Measurements from ENCODE around the gene TAF5L. TPM values are rescaled to one million over a fixed set of nuclear protein-coding genes. Genes with fewer than 3 reads are reported as not detected.
A peak's percentile ranks its signal among the peaks of the same experiment; 100 is the strongest.

TAF5L gene
- total RNA-seq, 4 donors from 2014 or later, result 20.5 to 30.4 (median 24.6) TPM

DNA sequence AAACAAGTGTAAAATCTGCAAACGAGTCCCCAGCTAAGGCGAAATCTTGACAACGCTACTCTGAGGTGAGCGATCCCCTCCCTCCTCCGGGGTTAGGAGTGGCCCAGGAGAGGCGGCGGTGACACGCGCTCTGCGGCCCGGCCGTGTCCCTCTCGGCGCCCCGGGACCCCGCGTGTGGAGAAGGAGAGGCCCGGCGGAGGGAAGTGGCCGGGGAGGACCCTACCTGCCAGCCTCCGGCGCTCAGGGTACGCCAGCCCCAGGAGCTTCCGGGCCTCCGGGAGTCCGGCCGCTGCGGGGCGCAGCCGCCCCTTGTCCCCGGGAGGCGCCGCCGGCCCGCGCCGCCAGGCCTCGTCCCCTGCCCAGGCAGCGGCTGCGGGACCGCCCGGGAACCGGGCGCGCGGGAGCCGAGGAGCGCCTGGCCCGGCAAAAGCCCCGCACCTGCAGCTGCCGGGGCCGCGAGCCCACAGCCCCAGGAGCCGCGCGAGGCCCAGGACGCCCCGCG is 68.0 kb downstream of the TAF5L start:
- Histone ChIP-seq H3K4me1 (peaks cover under 1 to 60% (median 31%) of the 10 kb centered on the region in 3 donors), H3K36me3 (no peaks in the 10 kb centered on the region), H3K4me3 (peak overlapping the region; percentile 76 to 97), H3K27me3 (no peaks in the 10 kb centered on the region), H3K9me3 (no peaks in the 10 kb centered on the region), H3K27ac (peak overlapping the region; percentile 89 to 98 (median 96))
- peak; percentile 32 for ATAC-seq
- WGBS, 2 donors (ENCODE audit: low coverage in 1 of 2), result 0% methylated on average over 3 of the region's 59 CpGs
- TF ChIP-seq, protein P1, sequence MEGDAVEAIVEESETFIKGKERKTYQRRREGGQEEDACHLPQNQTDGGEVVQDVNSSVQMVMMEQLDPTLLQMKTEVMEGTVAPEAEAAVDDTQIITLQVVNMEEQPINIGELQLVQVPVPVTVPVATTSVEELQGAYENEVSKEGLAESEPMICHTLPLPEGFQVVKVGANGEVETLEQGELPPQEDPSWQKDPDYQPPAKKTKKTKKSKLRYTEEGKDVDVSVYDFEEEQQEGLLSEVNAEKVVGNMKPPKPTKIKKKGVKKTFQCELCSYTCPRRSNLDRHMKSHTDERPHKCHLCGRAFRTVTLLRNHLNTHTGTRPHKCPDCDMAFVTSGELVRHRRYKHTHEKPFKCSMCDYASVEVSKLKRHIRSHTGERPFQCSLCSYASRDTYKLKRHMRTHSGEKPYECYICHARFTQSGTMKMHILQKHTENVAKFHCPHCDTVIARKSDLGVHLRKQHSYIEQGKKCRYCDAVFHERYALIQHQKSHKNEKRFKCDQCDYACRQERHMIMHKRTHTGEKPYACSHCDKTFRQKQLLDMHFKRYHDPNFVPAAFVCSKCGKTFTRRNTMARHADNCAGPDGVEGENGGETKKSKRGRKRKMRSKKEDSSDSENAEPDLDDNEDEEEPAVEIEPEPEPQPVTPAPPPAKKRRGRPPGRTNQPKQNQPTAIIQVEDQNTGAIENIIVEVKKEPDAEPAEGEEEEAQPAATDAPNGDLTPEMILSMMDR (IDR thresholded peaks at IDR 0.05), result peak in 2 of 4 experiments; percentile 15 to 45
- no peak for TF ChIP-seq POLR2AphosphoS5 (IDR thresholded peaks at IDR 0.05)
- TF ChIP-seq POLR2A (IDR thresholded peaks at IDR 0.05), result no peak
- TF ChIP-seq EP300 (IDR thresholded peaks at IDR 0.05), result no peak

DNA sequence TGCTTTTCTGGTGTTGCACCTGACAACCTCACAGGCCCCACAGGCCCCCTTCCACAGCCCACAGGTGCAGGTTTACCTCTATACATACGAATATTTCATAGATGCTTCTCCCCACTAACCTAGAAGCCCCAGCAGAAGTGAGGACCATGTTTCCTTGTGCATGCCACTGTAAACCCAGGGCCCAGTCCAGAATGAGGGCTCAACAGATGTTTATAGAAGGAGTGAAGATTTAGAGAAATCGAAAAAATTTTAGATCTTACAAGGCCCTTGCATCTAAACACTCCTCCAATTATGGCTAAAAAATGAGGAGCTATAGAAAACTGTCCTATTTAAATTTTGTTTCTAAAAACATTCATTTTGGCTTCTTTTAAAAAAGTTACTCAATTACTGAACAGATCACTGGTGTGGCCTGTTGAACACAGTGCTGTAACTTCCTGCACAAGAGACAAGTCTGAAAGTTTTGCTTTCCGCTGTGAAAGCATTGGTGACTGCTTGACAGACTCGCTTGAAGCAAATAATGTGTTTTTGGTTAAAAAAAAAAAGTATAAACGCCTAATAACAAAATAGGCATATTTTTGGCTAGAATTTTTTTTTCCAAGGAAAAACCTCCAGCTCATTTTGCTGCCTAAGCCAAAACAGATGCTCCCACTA is 68.6 kb downstream of the TAF5L start:
- no peak for ATAC-seq
- TF ChIP-seq POLR2AphosphoS5 (IDR thresholded peaks at IDR 0.05) (no peak), POLR2A (IDR thresholded peaks at IDR 0.05) (no peak), EP300 (IDR thresholded peaks at IDR 0.05) (no peak)
- TF ChIP-seq, protein P1 (IDR thresholded peaks at IDR 0.05), result no peak
- H3K9me3 ChIP-seq, result no peaks in the 10 kb centered on the region
- H3K4me3 ChIP-seq, result peak overlapping the region; percentile 76 to 97
- 14 to 24% methylated on average over 5 of the region's 5 CpGs for WGBS, 2 donors (ENCODE audit: low coverage in 1 of 2)
- peak overlapping the region; percentile 89 to 98 (median 96) for H3K27ac ChIP-seq
- H3K36me3 ChIP-seq, result no peaks in the 10 kb centered on the region
- H3K27me3 ChIP-seq, result no peaks in the 10 kb centered on the region
- peaks cover 0 to 64% (median 31%) of the 10 kb centered on the region in 3 donors for H3K4me1 ChIP-seq

GRCh38 chr1:229554886-229555621 is 70.9 kb downstream of the TAF5L start:
- peaks cover 0 to 86% (median 31%) of the 10 kb centered on the region in 3 donors for H3K4me1 ChIP-seq

GRCh38 chr1:229553621-229554130 is 72.2 kb downstream of the TAF5L start:
- WGBS, 2 donors (ENCODE audit: low coverage in 1 of 2), result 81 to 88% methylated on average over 3 to 7 of the region's 7 CpGs
- Histone ChIP-seq H3K4me1 (peaks cover 0 to 81% (median 27%) of the 10 kb centered on the region in 3 donors), H3K27me3 (no peaks in the 10 kb centered on the region), H3K27ac (peak overlapping the region in 1 of 4 donors; percentile 7), H3K9me3 (no peaks in the 10 kb centered on the region), H3K4me3 (no peak overlapping the region), H3K36me3 (peaks cover 0 to 6% of the 10 kb centered on the region in 2 donors)
- TF ChIP-seq, protein P1 (IDR thresholded peaks at IDR 0.05), result no peak
- TF ChIP-seq POLR2AphosphoS5 (IDR thresholded peaks at IDR 0.05) (no peak), EP300 (IDR thresholded peaks at IDR 0.05) (no peak), POLR2A (IDR thresholded peaks at IDR 0.05) (no peak)
- ATAC-seq, result no peak

More at GRCh38 chr1:229554886-229555621, 70.9 kb downstream of the TAF5L start:
- 74 to 81% methylated on average over 5 to 8 of the region's 10 CpGs for WGBS, 2 donors (ENCODE audit: low coverage in 1 of 2)
- no peaks in the 10 kb centered on the region for H3K36me3 ChIP-seq
- H3K9me3 ChIP-seq, result no peaks in the 10 kb centered on the region
- H3K4me3 ChIP-seq, result no peak overlapping the region
- TF ChIP-seq EP300 (IDR thresholded peaks at IDR 0.05) (no peak), POLR2A (IDR thresholded peaks at IDR 0.05) (no peak), POLR2AphosphoS5 (IDR thresholded peaks at IDR 0.05) (no peak)
- TF ChIP-seq, protein P1 (IDR thresholded peaks at IDR 0.05), result no peak
- H3K27me3 ChIP-seq, result no peaks in the 10 kb centered on the region
- peak overlapping the region in 1 of 4 donors; percentile 5 for H3K27ac ChIP-seq
- ATAC-seq, result no peak

All from gastroesophageal sphincter (tissue), 4 donors.